Measurements from ENCODE around the gene DEPDC1B. TPM values are rescaled to one million over a fixed set of nuclear protein-coding genes. Genes with fewer than 3 reads are reported as not detected.
"Not testable (repeated sequence)": the region's sequence is repeated elsewhere in the genome, so short reads cannot be mapped to it uniquely, and the experiment has no call there.

Gene DEPDC1B
- total and polyA plus RNA-seq, 4 donors: 5.9 to 13.2 (median 6.8) TPM

DNA sequence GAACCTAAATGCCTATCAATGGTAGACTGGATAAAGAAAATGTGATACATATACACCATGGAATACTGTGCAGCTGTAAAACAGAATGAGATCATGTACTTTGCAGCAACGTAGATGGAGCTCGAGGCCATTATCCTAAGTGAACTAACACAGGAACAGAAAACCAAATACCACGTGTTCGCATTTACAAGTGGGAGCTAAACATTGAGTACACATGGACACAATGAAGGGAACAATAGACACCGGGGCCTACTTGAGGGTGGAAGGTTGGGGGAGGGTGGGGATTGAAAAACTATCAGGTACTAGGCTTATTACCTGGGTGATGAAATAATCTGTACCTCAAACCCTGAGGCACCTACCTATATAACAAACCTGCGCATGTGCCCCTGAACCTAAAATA, 22.4 kb upstream of the DEPDC1B start:
- H3K9me3 ChIP-seq (ENCODE audit: control insufficient read depth, insufficient read depth, low read length): no peaks in the 10 kb centered on the region
- WGBS (ENCODE audit: insufficient coverage): 40% methylated on average over 1 of the region's 6 CpGs
- no peak for DNase-seq (ENCODE audit: low read depth in 4 of 6, low spot score in 6 of 6)
- no peak overlapping the region for H3K4me3 ChIP-seq (ENCODE audit: low read depth, low read length)
- no peaks in the 10 kb centered on the region for H3K36me3 ChIP-seq (ENCODE audit: control insufficient read depth, insufficient read depth, low read length)
- no peaks in the 10 kb centered on the region for H3K4me1 ChIP-seq (ENCODE audit: control insufficient read depth, insufficient read depth, low read length)
- no peaks in the 10 kb centered on the region for H3K27me3 ChIP-seq (ENCODE audit: control insufficient read depth, insufficient read depth, low read length)
- H3K27ac ChIP-seq (ENCODE audit: low read depth, low read length): no peak overlapping the region

DNA sequence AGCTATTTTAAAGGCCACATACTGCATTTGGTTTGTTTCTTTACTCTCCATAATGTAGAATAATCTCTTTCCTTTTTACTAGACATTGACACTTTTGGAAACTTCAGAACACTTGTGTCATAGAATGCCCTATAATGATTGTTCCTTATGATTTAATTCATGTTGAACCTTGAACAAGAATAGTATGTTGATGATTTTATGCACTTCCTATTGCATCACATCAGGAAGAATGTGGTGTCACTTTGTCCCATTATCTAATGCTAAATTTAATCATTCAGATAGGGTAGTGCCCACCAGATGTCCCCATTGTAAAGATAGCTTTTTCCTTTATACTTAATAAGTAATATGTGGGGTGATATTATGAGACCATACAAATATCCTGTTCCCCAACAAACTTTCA, 19.4 kb upstream of the DEPDC1B start:
- H3K4me1 ChIP-seq (ENCODE audit: control insufficient read depth, insufficient read depth, low read length): no peaks in the 10 kb centered on the region
- H3K27ac ChIP-seq (ENCODE audit: low read depth, low read length): no peak overlapping the region
- DNase-seq (ENCODE audit: low read depth in 4 of 6, low spot score in 6 of 6): no peak
- H3K27me3 ChIP-seq (ENCODE audit: control insufficient read depth, insufficient read depth, low read length): no peaks in the 10 kb centered on the region
- no peaks in the 10 kb centered on the region for H3K9me3 ChIP-seq (ENCODE audit: control insufficient read depth, insufficient read depth, low read length)
- no peaks in the 10 kb centered on the region for H3K36me3 ChIP-seq (ENCODE audit: control insufficient read depth, insufficient read depth, low read length)
- H3K4me3 ChIP-seq (ENCODE audit: low read depth, low read length): no peak overlapping the region

GRCh38 chr5:60718166-60718892, 18.4 kb upstream of the DEPDC1B start:
- H3K27ac ChIP-seq (ENCODE audit: low read depth, low read length): no peak overlapping the region
- H3K27me3 ChIP-seq (ENCODE audit: control insufficient read depth, insufficient read depth, low read length): no peaks in the 10 kb centered on the region
- no peak for DNase-seq (ENCODE audit: low read depth in 4 of 6, low spot score in 6 of 6)
- H3K36me3 ChIP-seq (ENCODE audit: control insufficient read depth, insufficient read depth, low read length): no peaks in the 10 kb centered on the region
- H3K9me3 ChIP-seq (ENCODE audit: control insufficient read depth, insufficient read depth, low read length): no peaks in the 10 kb centered on the region
- no peaks in the 10 kb centered on the region for H3K4me1 ChIP-seq (ENCODE audit: control insufficient read depth, insufficient read depth, low read length)
- no peak overlapping the region for H3K4me3 ChIP-seq (ENCODE audit: low read depth, low read length)
- WGBS (ENCODE audit: insufficient coverage): 100% methylated on average over 2 of the region's 3 CpGs

- WGBS (ENCODE audit: insufficient coverage): 81% methylated on average over 3 of the region's 3 CpGs
- H3K4me1 ChIP-seq (ENCODE audit: control insufficient read depth, insufficient read depth, low read length); H3K27ac ChIP-seq (ENCODE audit: low read depth, low read length); H3K4me3 ChIP-seq (ENCODE audit: low read depth, low read length); H3K36me3 ChIP-seq (ENCODE audit: control insufficient read depth, insufficient read depth, low read length); DNase-seq (ENCODE audit: low read depth in 4 of 6, low spot score in 6 of 6); H3K9me3 ChIP-seq (ENCODE audit: control insufficient read depth, insufficient read depth, low read length); H3K27me3 ChIP-seq (ENCODE audit: control insufficient read depth, insufficient read depth, low read length): not testable (repeated sequence)
Observed at GRCh38 chr5:60715201-60715928, 15.4 kb upstream of the DEPDC1B start.

GRCh38 chr5:60712950-60713349, 13.0 kb upstream of the DEPDC1B start:
- no peaks in the 10 kb centered on the region for H3K36me3 ChIP-seq (ENCODE audit: control insufficient read depth, insufficient read depth, low read length)
- WGBS (ENCODE audit: insufficient coverage): 96% methylated on average over 4 of the region's 5 CpGs
- H3K4me3 ChIP-seq (ENCODE audit: low read depth, low read length): no peak overlapping the region
- no peak overlapping the region for H3K27ac ChIP-seq (ENCODE audit: low read depth, low read length)
- no peaks in the 10 kb centered on the region for H3K9me3 ChIP-seq (ENCODE audit: control insufficient read depth, insufficient read depth, low read length)
- DNase-seq (ENCODE audit: low read depth in 4 of 6, low spot score in 6 of 6): no peak
- H3K27me3 ChIP-seq (ENCODE audit: control insufficient read depth, insufficient read depth, low read length): no peaks in the 10 kb centered on the region
- H3K4me1 ChIP-seq (ENCODE audit: control insufficient read depth, insufficient read depth, low read length): no peaks in the 10 kb centered on the region

DNA sequence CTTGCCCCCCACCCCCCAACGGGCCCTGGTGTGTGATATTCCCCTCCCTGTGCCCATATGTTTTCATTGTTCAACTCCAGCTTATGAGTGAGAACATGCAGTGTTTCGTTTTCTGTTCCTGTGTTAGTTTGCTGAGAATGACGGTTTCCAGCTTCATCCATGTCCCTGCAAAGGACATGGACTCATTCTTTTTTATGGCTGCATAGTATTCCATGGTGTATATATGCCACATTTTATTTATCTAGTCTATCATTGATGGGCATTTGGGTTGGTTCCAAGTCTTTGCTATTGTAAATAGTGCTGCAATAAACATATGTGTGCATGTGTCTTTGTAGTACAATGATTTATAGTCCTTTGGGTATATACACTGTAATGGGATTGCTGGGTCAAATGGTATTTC, 11.9 kb upstream of the DEPDC1B start:
- H3K36me3 ChIP-seq (ENCODE audit: control insufficient read depth, insufficient read depth, low read length); H3K4me3 ChIP-seq (ENCODE audit: low read depth, low read length); H3K27ac ChIP-seq (ENCODE audit: low read depth, low read length); DNase-seq (ENCODE audit: low read depth in 4 of 6, low spot score in 6 of 6); H3K27me3 ChIP-seq (ENCODE audit: control insufficient read depth, insufficient read depth, low read length); H3K4me1 ChIP-seq (ENCODE audit: control insufficient read depth, insufficient read depth, low read length); H3K9me3 ChIP-seq (ENCODE audit: control insufficient read depth, insufficient read depth, low read length): not testable (repeated sequence)
- no CpG with 5 or more reads among the region's 3 CpGs for WGBS (ENCODE audit: insufficient coverage)

GRCh38 chr5:60710362-60710761, 10.4 kb upstream of the DEPDC1B start:
- Histone ChIP-seq H3K27ac (ENCODE audit: low read depth, low read length) (no peak overlapping the region), H3K4me1 (ENCODE audit: control insufficient read depth, insufficient read depth, low read length) (no peaks in the 10 kb centered on the region), H3K9me3 (ENCODE audit: control insufficient read depth, insufficient read depth, low read length) (no peaks in the 10 kb centered on the region), H3K36me3 (ENCODE audit: control insufficient read depth, insufficient read depth, low read length) (no peaks in the 10 kb centered on the region), H3K27me3 (ENCODE audit: control insufficient read depth, insufficient read depth, low read length) (no peaks in the 10 kb centered on the region), H3K4me3 (ENCODE audit: low read depth, low read length) (no peak overlapping the region)
- WGBS (ENCODE audit: insufficient coverage): 79% methylated on average over 2 of the region's 3 CpGs
- no peak for DNase-seq (ENCODE audit: low read depth in 4 of 6, low spot score in 6 of 6)

GRCh38 chr5:60705144-60705543, 5.2 kb upstream of the DEPDC1B start:
- no peaks in the 10 kb centered on the region for H3K36me3 ChIP-seq (ENCODE audit: control insufficient read depth, insufficient read depth, low read length)
- no peak for DNase-seq (ENCODE audit: low read depth in 4 of 6, low spot score in 6 of 6)
- peaks cover 3% of the 10 kb centered on the region for H3K4me1 ChIP-seq (ENCODE audit: control insufficient read depth, insufficient read depth, low read length)
- no peak overlapping the region for H3K27ac ChIP-seq (ENCODE audit: low read depth, low read length)
- H3K4me3 ChIP-seq (ENCODE audit: low read depth, low read length): no peak overlapping the region
- no peaks in the 10 kb centered on the region for H3K27me3 ChIP-seq (ENCODE audit: control insufficient read depth, insufficient read depth, low read length)
- H3K9me3 ChIP-seq (ENCODE audit: control insufficient read depth, insufficient read depth, low read length): no peaks in the 10 kb centered on the region

DNA sequence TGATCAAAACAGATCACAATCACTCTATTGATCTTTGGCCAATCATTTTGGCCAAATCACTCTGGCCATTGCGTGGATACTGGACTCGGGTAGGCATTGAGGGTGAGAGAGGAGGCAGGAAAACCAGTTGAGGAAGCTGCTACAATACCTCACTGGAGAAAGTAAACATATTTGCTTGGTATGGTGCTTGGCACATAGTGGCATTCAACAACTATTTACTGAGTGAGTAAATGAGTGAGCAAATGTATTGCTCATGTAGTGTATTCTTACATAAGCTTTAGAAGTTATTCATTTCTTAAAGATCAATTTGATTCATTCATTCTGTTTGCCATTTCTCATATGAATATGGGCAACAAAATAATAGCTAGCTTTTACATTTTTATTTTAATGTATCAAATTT, 4.0 kb upstream of the DEPDC1B start:
- Histone ChIP-seq H3K36me3 (ENCODE audit: control insufficient read depth, insufficient read depth, low read length) (no peaks in the 10 kb centered on the region), H3K4me1 (ENCODE audit: control insufficient read depth, insufficient read depth, low read length) (peaks cover 3% of the 10 kb centered on the region), H3K4me3 (ENCODE audit: low read depth, low read length) (no peak overlapping the region), H3K9me3 (ENCODE audit: control insufficient read depth, insufficient read depth, low read length) (no peaks in the 10 kb centered on the region), H3K27ac (ENCODE audit: low read depth, low read length) (no peak overlapping the region), H3K27me3 (ENCODE audit: control insufficient read depth, insufficient read depth, low read length) (no peaks in the 10 kb centered on the region)
- no CpG with 5 or more reads among the region's 2 CpGs for WGBS (ENCODE audit: insufficient coverage)
- DNase-seq (ENCODE audit: low read depth in 4 of 6, low spot score in 6 of 6): no peak

- H3K36me3 ChIP-seq (ENCODE audit: control insufficient read depth, insufficient read depth, low read length): no peaks in the 10 kb centered on the region
- no peak overlapping the region for H3K27ac ChIP-seq (ENCODE audit: low read depth, low read length)
- H3K4me1 ChIP-seq (ENCODE audit: control insufficient read depth, insufficient read depth, low read length): peaks cover 3% of the 10 kb centered on the region
- no peak overlapping the region for H3K4me3 ChIP-seq (ENCODE audit: low read depth, low read length)
- no peaks in the 10 kb centered on the region for H3K27me3 ChIP-seq (ENCODE audit: control insufficient read depth, insufficient read depth, low read length)
- no peaks in the 10 kb centered on the region for H3K9me3 ChIP-seq (ENCODE audit: control insufficient read depth, insufficient read depth, low read length)
- DNase-seq (ENCODE audit: low read depth in 4 of 6, low spot score in 6 of 6): peak in 1 of 6 donors; percentile 7
- WGBS (ENCODE audit: insufficient coverage): 92% methylated on average over 4 of the region's 8 CpGs
Observed at GRCh38 chr5:60701321-60701968, 1.5 kb upstream of the DEPDC1B start.

Data from spinal cord (tissue), 10 donors.